AG09319 (cell line): ENCODE measurements around the gene OSBPL8.
"Not testable (repeated sequence)": the region's sequence is repeated elsewhere in the genome, so short reads cannot be mapped to it uniquely, and the experiment has no call there.

Experiments
- DNase-seq: peaks from one replicate; pipeline ENCODE4 v3.0.0-alpha.2; 2010; ENCODE audit warnings: low read depth; ENCODE audit errors: extremely low read depth
- CTCF ChIP-seq: IDR thresholded peaks from 2 replicates; pipeline ENCODE4 v1.5.1; 2011; ENCODE audit warnings: low read depth, mild to moderate bottlenecking, inconsistent platforms, low read length, moderate library complexity

The OSBPL8 gene

GRCh38 chr12:76387614-76388013, 172.0 kb downstream of the OSBPL8 start:
- no peak for TF ChIP-seq CTCF
- DNase-seq = no peak

GRCh38 chr12:76384560-76384959, 175.0 kb downstream of the OSBPL8 start:
- no peak for DNase-seq
- TF ChIP-seq CTCF = no peak

DNA sequence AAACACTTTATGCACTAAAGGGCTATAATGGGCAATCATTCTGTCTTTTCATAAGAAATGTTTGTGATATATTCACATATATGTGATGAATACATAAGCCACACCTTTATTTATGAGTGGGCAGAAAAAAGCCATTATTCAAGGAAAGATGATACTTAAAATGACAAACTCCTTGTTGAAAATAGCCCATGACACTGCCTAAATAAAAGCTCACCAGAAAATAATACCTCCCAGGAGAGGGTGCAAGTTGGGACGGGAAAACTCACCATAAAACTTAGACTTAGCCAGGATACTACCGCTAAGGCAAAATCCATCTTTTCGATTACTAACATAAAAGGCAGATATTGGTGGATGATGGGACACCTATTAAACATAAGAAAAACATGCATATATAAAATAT, 175.6 kb downstream of the OSBPL8 start:
- DNase-seq = no peak
- no peak for TF ChIP-seq CTCF

DNA sequence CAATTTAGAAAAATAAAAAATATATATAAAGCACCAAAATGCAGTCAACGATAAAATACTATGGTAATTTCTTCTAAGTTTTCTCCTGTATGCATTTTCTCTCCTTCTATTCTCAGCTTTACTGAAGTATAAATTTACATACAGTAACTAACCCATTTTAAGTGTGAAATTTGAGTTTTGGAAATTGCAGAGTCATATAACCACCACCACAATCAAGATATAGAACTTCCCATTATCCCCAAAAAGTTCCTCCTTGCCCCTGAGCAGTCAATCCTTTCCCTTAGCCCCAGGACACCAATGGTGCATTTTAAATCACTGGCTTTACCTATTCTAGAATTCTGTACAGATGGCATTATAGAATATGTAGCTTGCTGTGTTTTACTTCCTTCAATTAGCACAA, 180.3 kb downstream of the OSBPL8 start:
- TF ChIP-seq CTCF = no peak
- DNase-seq = no peak

- not testable (repeated sequence) for DNase-seq
Observed at GRCh38 chr12:76376876-76377275, 182.7 kb downstream of the OSBPL8 start.

- no peak for TF ChIP-seq CTCF
- DNase-seq = no peak
Observed at GRCh38 chr12:76375939-76376338, 183.6 kb downstream of the OSBPL8 start.

DNA sequence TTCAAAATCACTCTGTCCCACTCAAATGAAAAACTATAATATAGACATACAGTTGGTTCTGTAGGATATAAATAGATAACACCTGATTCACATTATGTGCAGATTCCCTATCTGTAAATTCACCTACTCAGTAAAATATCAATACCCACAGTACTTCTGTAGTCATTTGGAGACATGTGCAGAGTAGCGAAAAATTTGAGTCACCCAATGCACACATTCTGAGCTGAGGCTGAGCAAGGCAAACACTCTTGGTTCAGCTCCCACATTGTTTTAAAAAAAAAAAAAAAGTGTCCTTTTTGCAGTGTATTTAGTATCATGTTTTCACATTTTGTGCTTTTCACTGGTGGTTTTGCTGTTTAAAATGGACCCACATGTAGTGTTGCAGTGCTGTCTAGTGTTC, 184.1 kb downstream of the OSBPL8 start:
- TF ChIP-seq CTCF = no peak

GRCh38 chr12:76374386-76375020, 185.1 kb downstream of the OSBPL8 start:
- no peak for TF ChIP-seq CTCF
- no peak for DNase-seq

More for the DNA sequence above, 184.1 kb downstream of the OSBPL8 start:
- DNase-seq = no peak
